ENCODE measurements around the gene C3.

The C3 gene

DNA sequence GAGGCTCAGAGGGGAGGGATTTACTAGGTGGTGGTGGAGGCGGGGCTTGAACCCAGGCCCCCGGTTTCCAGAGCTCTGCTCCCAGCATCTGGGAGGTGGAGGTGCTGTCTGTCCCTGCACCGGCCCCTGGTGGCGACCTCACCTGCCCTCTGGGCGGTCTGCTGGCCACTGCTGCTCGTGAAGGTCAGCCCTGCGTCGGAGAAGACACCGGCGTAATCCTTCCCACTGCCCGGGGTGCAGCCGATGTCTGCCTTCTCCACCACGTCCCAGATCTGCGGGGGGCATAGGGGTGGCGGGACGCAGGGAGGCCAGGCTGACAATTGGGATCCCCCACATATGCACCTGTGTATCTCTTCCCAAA, 12.8 kb downstream of the C3 start:
- peaks cover 4% of the 10 kb centered on the region for H3K4me1 ChIP-seq (ENCODE audit: control insufficient read depth, insufficient read depth, low read length, poor library complexity, severe bottlenecking)
- no peak overlapping the region for H3K4me3 ChIP-seq (ENCODE audit: insufficient read depth, low read depth, low read length, poor library complexity, severe bottlenecking)
- H3K27ac ChIP-seq (ENCODE audit: insufficient read depth, low read length, poor library complexity, severe bottlenecking) = no peak overlapping the region

DNA sequence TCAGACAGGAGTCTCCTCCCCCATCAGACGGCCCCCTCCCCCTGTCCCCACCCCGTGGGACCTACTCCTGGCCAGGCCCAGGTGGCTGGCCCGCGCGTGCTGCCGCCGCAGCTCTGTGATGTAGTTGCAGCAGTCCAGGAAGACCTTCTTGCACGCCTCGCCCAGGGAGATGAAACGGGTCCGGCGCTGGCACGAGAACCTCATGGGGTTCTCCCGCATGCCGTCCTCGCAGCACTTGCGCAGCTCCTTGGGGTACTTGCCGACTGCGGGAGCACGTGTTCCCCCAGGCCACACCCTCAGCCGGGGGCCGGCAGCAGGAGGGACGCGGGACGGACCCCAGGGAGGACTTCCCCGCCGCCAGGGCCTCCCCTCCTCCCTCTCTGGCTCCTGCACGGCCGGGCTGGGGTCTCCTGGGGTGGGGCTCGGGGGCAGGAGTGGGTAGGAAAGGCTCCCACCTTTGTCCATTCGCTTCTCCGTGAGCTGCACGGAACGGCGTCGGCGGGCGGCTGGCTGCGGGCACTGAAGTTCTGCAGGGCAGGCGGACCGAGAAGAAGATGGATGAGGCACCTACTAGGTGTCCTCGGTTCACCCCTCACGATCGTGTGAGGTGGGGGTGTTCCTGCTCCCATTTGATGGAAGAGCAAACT, 13.3 kb downstream of the C3 start:
- H3K9me3 ChIP-seq (ENCODE audit: control insufficient read depth, low read length) = no peaks in the 10 kb centered on the region
- no peak for DNase-seq

More for the DNA sequence above, 12.8 kb downstream of the C3 start:
- Histone ChIP-seq H3K36me3 (ENCODE audit: control insufficient read depth, insufficient read depth, low read length) (no peaks in the 10 kb centered on the region), H3K9me3 (ENCODE audit: control insufficient read depth, low read length) (no peaks in the 10 kb centered on the region), H3K27me3 (replicated peaks; ENCODE audit: control insufficient read depth, insufficient read depth, low read length, poor library complexity, severe bottlenecking) (peaks cover 5% of the 10 kb centered on the region)
- DNase-seq = no peak

DNA sequence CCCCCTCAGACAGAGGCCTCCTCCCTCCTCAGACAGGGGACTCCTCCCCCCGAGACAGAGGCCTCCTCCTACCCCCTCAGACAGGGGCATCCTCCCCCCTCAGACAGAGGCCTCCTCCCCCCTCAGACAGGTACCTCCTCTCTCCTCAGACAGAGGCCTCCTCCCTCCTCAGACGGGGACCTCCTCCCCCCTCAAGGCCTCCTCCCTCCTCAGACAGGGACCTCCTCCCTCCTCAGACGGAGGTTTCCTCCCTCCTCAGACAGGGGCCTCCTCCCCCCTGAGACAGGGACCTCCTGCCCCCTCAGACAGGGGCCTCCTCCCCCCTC, 13.9 kb downstream of the C3 start:
- Histone ChIP-seq H3K4me3 (ENCODE audit: insufficient read depth, low read depth, low read length, poor library complexity, severe bottlenecking) (no peak overlapping the region), H3K9me3 (ENCODE audit: control insufficient read depth, low read length) (no peaks in the 10 kb centered on the region), H3K27ac (ENCODE audit: insufficient read depth, low read length, poor library complexity, severe bottlenecking) (no peak overlapping the region), H3K4me1 (ENCODE audit: control insufficient read depth, insufficient read depth, low read length, poor library complexity, severe bottlenecking) (peaks cover 4% of the 10 kb centered on the region), H3K27me3 (replicated peaks; ENCODE audit: control insufficient read depth, insufficient read depth, low read length, poor library complexity, severe bottlenecking) (peaks cover 5% of the 10 kb centered on the region), H3K36me3 (ENCODE audit: control insufficient read depth, insufficient read depth, low read length) (no peaks in the 10 kb centered on the region)
- DNase-seq = no peak

More for the DNA sequence above, 13.3 kb downstream of the C3 start:
- Histone ChIP-seq H3K4me3 (ENCODE audit: insufficient read depth, low read depth, low read length, poor library complexity, severe bottlenecking) (no peak overlapping the region), H3K27me3 (replicated peaks; ENCODE audit: control insufficient read depth, insufficient read depth, low read length, poor library complexity, severe bottlenecking) (peaks cover 5% of the 10 kb centered on the region), H3K36me3 (ENCODE audit: control insufficient read depth, insufficient read depth, low read length) (no peaks in the 10 kb centered on the region), H3K4me1 (ENCODE audit: control insufficient read depth, insufficient read depth, low read length, poor library complexity, severe bottlenecking) (peaks cover 4% of the 10 kb centered on the region), H3K27ac (ENCODE audit: insufficient read depth, low read length, poor library complexity, severe bottlenecking) (no peak overlapping the region)

DNA sequence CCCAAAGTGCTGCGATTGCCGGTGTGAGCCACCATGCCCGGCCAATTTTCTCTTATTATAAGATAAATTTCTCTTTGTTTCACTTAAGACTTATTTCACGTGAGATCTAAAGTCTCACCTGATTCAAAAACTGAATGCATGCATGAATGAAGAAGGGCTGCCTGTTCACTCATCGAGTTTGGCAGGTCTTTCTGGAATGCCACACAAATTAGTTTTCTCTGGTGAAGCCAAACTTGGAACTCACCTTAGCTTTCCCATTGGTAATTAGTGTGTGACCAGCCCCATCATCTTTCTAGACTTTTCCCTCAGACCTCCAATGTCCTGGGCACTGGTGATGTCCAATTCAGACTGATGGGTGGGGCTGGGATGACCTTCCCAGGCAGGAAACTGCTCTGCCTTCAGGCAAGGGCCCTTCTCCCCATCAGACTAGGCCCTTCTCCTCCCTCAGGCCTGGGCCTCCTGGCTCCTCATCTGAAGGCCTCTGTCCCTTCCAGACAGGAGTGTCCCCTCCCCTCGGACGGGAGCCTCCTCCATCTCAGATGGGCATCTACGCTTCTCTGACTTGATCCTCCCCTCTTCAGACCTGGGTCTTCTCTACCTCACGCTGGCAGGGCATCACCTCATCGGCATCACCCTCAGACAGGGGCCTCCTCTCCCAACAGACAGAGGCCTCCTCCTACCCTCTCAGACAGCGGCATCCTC, 14.4 kb downstream of the C3 start:
- H3K27me3 ChIP-seq (replicated peaks; ENCODE audit: control insufficient read depth, insufficient read depth, low read length, poor library complexity, severe bottlenecking) = peaks cover 5% of the 10 kb centered on the region
- H3K4me3 ChIP-seq (ENCODE audit: insufficient read depth, low read depth, low read length, poor library complexity, severe bottlenecking) = no peak overlapping the region
- no peak overlapping the region for H3K27ac ChIP-seq (ENCODE audit: insufficient read depth, low read length, poor library complexity, severe bottlenecking)
- DNase-seq = no peak
- H3K4me1 ChIP-seq (ENCODE audit: control insufficient read depth, insufficient read depth, low read length, poor library complexity, severe bottlenecking) = peaks cover 4% of the 10 kb centered on the region
- H3K9me3 ChIP-seq (ENCODE audit: control insufficient read depth, low read length) = no peaks in the 10 kb centered on the region
- H3K36me3 ChIP-seq (ENCODE audit: control insufficient read depth, insufficient read depth, low read length) = no peaks in the 10 kb centered on the region

DNA sequence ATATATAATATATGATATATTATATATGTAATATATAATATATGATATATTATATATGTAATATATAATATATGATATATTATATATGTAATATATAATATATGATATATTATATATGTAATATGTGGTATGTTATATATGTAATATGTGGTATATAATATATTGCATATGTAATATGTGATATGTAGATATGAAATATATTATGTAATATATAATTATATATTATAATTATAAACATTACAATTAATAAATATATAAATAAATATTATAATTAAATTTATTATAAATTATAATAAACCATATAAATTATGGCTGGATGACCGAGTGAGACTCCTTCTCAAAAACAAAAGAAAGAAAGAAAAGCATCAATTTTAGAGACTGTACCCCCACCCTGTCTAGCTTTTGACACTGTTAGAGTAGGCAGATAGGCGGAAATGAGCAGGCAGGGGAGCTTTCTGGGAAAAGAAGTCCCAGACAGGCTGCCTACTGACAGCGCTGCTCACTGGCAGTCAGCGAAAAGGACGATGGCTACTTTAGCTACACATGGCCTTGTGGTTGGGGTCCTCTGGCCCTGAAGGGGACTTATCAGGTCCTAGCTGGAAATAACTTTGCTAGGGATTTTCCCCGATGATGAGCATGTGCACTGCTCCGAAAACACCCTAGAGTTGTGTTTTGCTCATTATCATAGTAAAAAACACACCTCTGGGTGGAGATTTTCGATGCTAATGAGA, 19.7 kb downstream of the C3 start:
- no peak overlapping the region for H3K27ac ChIP-seq (ENCODE audit: insufficient read depth, low read length, poor library complexity, severe bottlenecking)
- no peak overlapping the region for H3K4me3 ChIP-seq (ENCODE audit: insufficient read depth, low read depth, low read length, poor library complexity, severe bottlenecking)
- no peaks in the 10 kb centered on the region for H3K36me3 ChIP-seq (ENCODE audit: control insufficient read depth, insufficient read depth, low read length)
- no peak for DNase-seq
- no peaks in the 10 kb centered on the region for H3K27me3 ChIP-seq (replicated peaks; ENCODE audit: control insufficient read depth, insufficient read depth, low read length, poor library complexity, severe bottlenecking)
- H3K4me1 ChIP-seq (ENCODE audit: control insufficient read depth, insufficient read depth, low read length, poor library complexity, severe bottlenecking) = no peaks in the 10 kb centered on the region
- no peaks in the 10 kb centered on the region for H3K9me3 ChIP-seq (ENCODE audit: control insufficient read depth, low read length)

DNA sequence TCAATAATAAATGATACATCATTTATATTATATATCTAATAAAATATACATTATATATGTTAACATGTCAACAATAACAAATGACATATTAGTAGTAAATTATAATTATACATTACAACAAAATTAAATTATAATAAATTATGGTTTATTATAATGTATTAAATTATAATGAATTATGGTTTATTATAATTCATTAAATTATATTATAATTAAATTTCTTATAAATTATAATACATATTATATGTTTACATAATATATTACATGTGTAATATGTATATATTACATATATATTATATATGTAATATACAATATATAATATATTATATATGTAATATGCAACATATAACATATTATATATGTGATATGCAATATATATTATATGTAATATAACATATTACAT, 20.5 kb downstream of the C3 start:
- Histone ChIP-seq H3K27ac (ENCODE audit: insufficient read depth, low read length, poor library complexity, severe bottlenecking) (no peak overlapping the region), H3K27me3 (replicated peaks; ENCODE audit: control insufficient read depth, insufficient read depth, low read length, poor library complexity, severe bottlenecking) (no peaks in the 10 kb centered on the region), H3K9me3 (ENCODE audit: control insufficient read depth, low read length) (no peaks in the 10 kb centered on the region), H3K4me3 (ENCODE audit: insufficient read depth, low read depth, low read length, poor library complexity, severe bottlenecking) (no peak overlapping the region), H3K4me1 (ENCODE audit: control insufficient read depth, insufficient read depth, low read length, poor library complexity, severe bottlenecking) (no peaks in the 10 kb centered on the region), H3K36me3 (ENCODE audit: control insufficient read depth, insufficient read depth, low read length) (no peaks in the 10 kb centered on the region)
- no peak for DNase-seq

DNA sequence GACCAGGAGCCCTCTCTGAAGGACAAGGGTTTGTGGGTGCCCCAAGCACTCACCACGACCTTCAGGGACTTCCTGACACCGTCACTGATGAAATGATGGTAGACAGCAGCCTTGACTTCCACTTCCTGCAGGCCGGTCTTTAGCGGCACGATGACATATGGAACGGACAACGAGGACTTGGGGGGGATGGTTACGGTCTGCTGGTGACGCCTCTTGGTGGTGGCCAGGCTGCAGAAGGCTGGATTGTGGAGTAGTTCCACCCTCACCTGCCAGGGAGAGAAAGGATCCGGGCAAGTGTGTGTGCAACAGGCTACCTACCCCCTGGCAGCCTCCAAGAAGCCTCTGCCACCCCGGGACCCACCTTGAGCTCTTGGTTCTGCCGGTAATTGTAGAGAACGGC, 23.2 kb downstream of the C3 start:
- Histone ChIP-seq H3K27ac (ENCODE audit: insufficient read depth, low read length, poor library complexity, severe bottlenecking) (no peak overlapping the region), H3K9me3 (ENCODE audit: control insufficient read depth, low read length) (no peaks in the 10 kb centered on the region), H3K27me3 (replicated peaks; ENCODE audit: control insufficient read depth, insufficient read depth, low read length, poor library complexity, severe bottlenecking) (no peaks in the 10 kb centered on the region), H3K4me3 (ENCODE audit: insufficient read depth, low read depth, low read length, poor library complexity, severe bottlenecking) (no peak overlapping the region), H3K4me1 (ENCODE audit: control insufficient read depth, insufficient read depth, low read length, poor library complexity, severe bottlenecking) (no peaks in the 10 kb centered on the region), H3K36me3 (ENCODE audit: control insufficient read depth, insufficient read depth, low read length) (no peaks in the 10 kb centered on the region)
- no peak for DNase-seq

DNA sequence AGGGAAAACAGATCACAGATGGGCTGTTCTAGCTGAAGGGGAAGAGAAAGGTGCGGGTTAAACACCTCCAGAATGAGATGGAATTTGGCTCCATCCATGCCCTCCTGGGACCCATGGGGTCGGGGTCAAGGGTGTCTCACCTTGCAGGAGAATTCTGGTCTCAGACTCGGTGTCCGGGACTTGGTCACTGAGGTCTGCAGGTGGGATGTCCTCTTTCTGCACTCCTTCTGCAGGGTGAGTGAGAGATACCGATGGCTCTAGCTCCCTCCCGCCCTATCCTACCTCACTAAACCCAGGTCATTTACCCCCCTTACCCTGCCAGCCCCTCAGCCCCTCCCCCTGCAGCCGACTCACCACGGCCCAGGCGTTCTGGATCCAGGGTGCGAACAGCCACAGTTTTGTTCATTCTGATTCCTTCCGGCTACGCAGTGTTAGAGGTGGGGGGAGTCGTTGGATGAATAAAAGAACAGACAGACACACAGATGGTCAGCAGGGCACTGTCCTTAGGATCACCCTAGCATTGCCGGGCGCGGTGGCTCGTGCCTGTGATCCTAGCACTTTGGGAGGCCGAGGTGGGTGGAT, 24.1 kb downstream of the C3 start:
- Histone ChIP-seq H3K4me3 (ENCODE audit: insufficient read depth, low read depth, low read length, poor library complexity, severe bottlenecking) (no peak overlapping the region), H3K27ac (ENCODE audit: insufficient read depth, low read length, poor library complexity, severe bottlenecking) (no peak overlapping the region), H3K36me3 (ENCODE audit: control insufficient read depth, insufficient read depth, low read length) (no peaks in the 10 kb centered on the region), H3K9me3 (ENCODE audit: control insufficient read depth, low read length) (no peaks in the 10 kb centered on the region), H3K27me3 (replicated peaks; ENCODE audit: control insufficient read depth, insufficient read depth, low read length, poor library complexity, severe bottlenecking) (no peaks in the 10 kb centered on the region), H3K4me1 (ENCODE audit: control insufficient read depth, insufficient read depth, low read length, poor library complexity, severe bottlenecking) (no peaks in the 10 kb centered on the region)
- DNase-seq = no peak

DNA sequence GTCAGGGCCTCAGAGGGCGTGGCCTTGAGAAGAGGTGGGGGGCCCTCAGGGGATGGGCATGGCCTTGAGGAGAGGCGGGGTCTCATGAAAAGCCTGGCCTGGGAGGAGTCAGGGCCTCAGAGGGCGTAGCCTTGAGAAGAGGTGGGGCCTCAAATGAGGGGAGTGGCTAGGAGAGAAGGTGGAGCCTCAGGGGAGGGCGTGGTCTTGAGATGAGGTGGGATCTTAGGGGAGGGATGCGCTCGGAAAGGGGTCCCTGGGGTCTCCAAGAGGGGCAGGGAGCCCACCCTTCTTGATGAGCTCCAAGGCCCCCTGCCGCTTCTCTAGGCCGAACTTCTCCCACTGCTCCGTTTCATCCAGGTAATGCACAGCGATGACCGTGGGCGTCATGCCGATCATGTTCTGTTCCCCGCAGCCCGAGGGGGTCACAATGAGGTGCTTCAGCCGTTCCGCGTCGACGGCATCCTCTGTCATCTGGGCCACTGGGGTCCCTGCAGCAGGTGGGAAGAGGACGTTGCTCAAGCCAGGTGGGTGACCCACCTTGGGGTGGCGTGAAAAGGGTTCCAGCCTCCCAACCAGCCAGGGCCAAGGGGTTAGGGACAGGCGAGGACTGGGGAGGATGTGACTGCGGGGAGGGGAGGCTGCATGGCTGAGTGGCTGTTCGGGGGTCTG, 26.2 kb downstream of the C3 start:
- Histone ChIP-seq H3K27ac (ENCODE audit: insufficient read depth, low read length, poor library complexity, severe bottlenecking) (no peak overlapping the region), H3K4me1 (ENCODE audit: control insufficient read depth, insufficient read depth, low read length, poor library complexity, severe bottlenecking) (no peaks in the 10 kb centered on the region), H3K27me3 (replicated peaks; ENCODE audit: control insufficient read depth, insufficient read depth, low read length, poor library complexity, severe bottlenecking) (no peaks in the 10 kb centered on the region), H3K36me3 (ENCODE audit: control insufficient read depth, insufficient read depth, low read length) (no peaks in the 10 kb centered on the region), H3K9me3 (ENCODE audit: control insufficient read depth, low read length) (no peaks in the 10 kb centered on the region), H3K4me3 (ENCODE audit: insufficient read depth, low read depth, low read length, poor library complexity, severe bottlenecking) (no peak overlapping the region)
- DNase-seq = no peak

Measured in effector memory CD4-positive, alpha-beta T cell (primary cell).